Osteocyte (in vitro differentiated cells): Measurements from ENCODE around the gene TNFRSF18. TPM values are rescaled to one million over a fixed set of nuclear protein-coding genes. Genes with fewer than 3 reads are reported as not detected.
A peak's percentile ranks its signal among the peaks of the same experiment; 100 is the strongest.

ENCODE experiments used
- DNase-seq: peaks from one replicate; pipeline ENCODE4 v3.0.0; 2021; ENCODE audit warnings: mixed read lengths; ENCODE audit not compliant: unreplicated experiment; ENCODE audit errors: extremely low spot score
- H3K27ac Mint-ChIP-seq: one replicate; pipeline ENCODE4 v1.8.0; 2021; ENCODE audit warnings: mild to moderate bottlenecking, mixed read lengths; ENCODE audit not compliant: unreplicated experiment
- H3K27me3 Mint-ChIP-seq: one replicate; pipeline ENCODE4 v1.8.0; 2021; ENCODE audit warnings: mixed read lengths; ENCODE audit not compliant: unreplicated experiment
- H3K36me3 Mint-ChIP-seq: one replicate; pipeline ENCODE4 v1.8.0; 2021; ENCODE audit warnings: mixed read lengths; ENCODE audit not compliant: unreplicated experiment
- H3K4me1 Mint-ChIP-seq: one replicate; pipeline ENCODE4 v1.8.0; 2021; ENCODE audit warnings: mixed read lengths; ENCODE audit not compliant: unreplicated experiment
- H3K4me3 Mint-ChIP-seq: one replicate; pipeline ENCODE4 v1.8.0; 2021; ENCODE audit warnings: mild to moderate bottlenecking, moderate library complexity, mixed read lengths; ENCODE audit not compliant: unreplicated experiment
- H3K9me3 Mint-ChIP-seq: one replicate; pipeline ENCODE4 v1.8.0; 2021; ENCODE audit warnings: mixed read lengths; ENCODE audit not compliant: unreplicated experiment
- microRNA-seq: library from miRNA; unstranded; fragments of <30 nt; microRNA quantifications from one replicate; pipeline ENCODE4 v1.1.0, GENCODE V29; 2020; ENCODE audit not compliant: unreplicated experiment
- total RNA-seq: library from RNA; stranded (reverse); gene quantifications from 2 replicates; pipeline ENCODE4 v1.2.1, GENCODE V29; 2021
- TF ChIP-seq, protein P1 (sequence below): fragments of 200-600 bp; sonication (generic); IDR thresholded peaks from 2 replicates; pipeline ENCODE4 v1.5.0; 2021; ENCODE audit warnings: antibody characterized with exemption, mild to moderate bottlenecking, moderate library complexity

TNFRSF18 gene
- total RNA-seq, 1 donor from 2014 or later, result not detected

DNA sequence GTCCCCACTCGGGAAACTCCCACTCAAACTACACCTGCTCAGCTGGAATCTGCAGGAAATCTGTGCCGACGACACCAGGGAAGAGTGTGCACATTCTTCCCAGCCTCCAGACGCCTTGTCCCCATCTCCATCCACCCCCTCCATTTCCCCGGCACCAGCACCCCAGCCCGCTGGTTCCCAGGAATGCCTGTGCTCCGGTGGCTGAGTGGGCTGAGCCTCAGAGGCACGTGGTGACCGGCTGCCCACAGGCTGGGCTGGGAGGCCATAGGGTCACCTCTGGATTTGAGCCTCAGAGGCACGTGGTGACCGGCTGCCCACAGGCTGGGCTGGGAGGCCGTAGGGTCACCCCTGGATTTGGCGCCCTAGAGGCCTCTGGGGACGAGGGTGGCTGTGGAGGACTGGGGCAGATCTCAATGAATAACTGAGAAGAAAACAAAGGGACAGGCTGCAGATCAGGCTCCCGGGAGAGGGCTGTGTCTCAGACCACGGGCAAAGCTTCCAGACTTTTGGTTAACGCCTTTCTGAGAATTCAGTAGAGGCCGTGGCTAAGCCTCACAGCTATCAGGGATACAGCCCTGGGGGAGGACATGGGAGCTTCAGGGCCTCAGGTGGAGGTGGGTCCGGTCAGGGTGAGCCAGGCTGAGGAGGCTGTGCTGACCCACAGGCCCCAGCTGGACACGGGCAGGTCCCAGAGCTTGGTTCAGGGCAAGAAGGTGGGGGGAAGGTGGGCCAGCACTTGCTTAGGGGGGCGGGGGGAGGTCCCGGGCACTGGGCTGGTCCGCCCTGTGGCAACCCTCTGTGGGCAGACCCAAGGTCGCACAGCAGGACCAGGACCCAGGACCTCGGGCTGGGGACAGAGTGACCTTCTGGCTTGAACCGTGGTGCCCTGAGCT lies 50.0 kb downstream of the TNFRSF18 start:
- Mint-ChIP-seq H3K27ac (no peak overlapping the region), H3K4me3 (no peak overlapping the region), H3K36me3 (no peaks in the 10 kb centered on the region), H3K4me1 (peaks cover 3% of the 10 kb centered on the region), H3K9me3 (peaks cover 12% of the 10 kb centered on the region), H3K27me3 (no peaks in the 10 kb centered on the region)
- TF ChIP-seq, protein P1, sequence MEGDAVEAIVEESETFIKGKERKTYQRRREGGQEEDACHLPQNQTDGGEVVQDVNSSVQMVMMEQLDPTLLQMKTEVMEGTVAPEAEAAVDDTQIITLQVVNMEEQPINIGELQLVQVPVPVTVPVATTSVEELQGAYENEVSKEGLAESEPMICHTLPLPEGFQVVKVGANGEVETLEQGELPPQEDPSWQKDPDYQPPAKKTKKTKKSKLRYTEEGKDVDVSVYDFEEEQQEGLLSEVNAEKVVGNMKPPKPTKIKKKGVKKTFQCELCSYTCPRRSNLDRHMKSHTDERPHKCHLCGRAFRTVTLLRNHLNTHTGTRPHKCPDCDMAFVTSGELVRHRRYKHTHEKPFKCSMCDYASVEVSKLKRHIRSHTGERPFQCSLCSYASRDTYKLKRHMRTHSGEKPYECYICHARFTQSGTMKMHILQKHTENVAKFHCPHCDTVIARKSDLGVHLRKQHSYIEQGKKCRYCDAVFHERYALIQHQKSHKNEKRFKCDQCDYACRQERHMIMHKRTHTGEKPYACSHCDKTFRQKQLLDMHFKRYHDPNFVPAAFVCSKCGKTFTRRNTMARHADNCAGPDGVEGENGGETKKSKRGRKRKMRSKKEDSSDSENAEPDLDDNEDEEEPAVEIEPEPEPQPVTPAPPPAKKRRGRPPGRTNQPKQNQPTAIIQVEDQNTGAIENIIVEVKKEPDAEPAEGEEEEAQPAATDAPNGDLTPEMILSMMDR, result no peak
- no peak for DNase-seq

DNA sequence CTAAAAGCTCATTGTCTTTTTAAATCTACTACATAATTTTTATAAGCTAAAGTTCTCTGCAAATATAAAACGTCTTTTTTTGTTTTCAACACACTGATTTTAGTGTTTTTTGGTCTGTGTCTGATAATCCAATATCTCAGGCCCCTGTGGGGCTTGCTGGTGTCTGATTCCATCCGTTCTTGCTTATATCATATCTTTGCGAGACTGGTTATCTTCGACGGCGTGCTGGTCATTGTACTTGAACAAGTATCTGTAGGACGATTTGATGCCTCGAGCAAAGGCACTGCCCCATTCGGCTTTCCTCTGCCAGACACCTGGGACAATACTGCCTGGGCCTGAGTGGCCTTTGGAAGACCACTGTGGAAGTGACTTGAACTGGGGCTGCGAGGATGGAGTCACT lies 51.1 kb downstream of the TNFRSF18 start:
- Mint-ChIP-seq H3K4me1 (peaks cover 3% of the 10 kb centered on the region), H3K9me3 (peaks cover 12% of the 10 kb centered on the region), H3K4me3 (no peak overlapping the region), H3K27ac (no peak overlapping the region), H3K36me3 (no peaks in the 10 kb centered on the region), H3K27me3 (no peaks in the 10 kb centered on the region)
- no peak for DNase-seq
- TF ChIP-seq, protein P1, result no peak

DNA sequence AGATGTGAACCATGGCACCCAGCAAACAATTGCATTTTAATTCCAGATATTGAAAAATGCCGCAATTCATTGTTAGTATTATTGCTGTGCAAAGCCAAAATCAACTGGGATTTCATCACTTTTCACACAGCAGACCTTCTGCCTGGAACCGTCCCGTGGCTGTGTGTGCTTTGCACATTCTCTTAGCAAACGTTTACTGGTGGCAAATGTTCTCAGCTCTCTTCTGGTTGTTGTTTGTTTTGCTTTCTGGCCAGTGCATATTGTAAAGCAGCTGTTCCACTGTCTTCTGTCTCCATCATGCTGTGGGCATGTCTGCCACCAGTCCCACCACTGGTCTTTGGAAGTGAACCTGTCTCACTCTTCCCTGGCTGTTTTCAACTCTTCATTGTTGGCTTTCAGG lies 52.5 kb downstream of the TNFRSF18 start:
- no peaks in the 10 kb centered on the region for H3K27me3 Mint-ChIP-seq
- no peak overlapping the region for H3K27ac Mint-ChIP-seq
- peaks cover 12% of the 10 kb centered on the region for H3K9me3 Mint-ChIP-seq
- DNase-seq, result no peak
- no peaks in the 10 kb centered on the region for H3K36me3 Mint-ChIP-seq
- TF ChIP-seq, protein P1, result no peak
- peaks cover 3% of the 10 kb centered on the region for H3K4me1 Mint-ChIP-seq
- H3K4me3 Mint-ChIP-seq, result no peak overlapping the region

Small RNA genes within 50 kb of the gene (microRNA-seq; reads per million reads assigned to microRNA genes)
- gene MIR200A (4.9 reads per million), gene MIR200B (25.2 reads per million, percentile 33 among the genes with 10 or more reads in this experiment), gene MIR429 (11.0 reads per million, percentile 14 among the genes with 10 or more reads in this experiment)

Other genes with a start within 250 kb of the TNFRSF18 start
- 60.5 and 63.3 TPM in 2 replicates for gene NOC2L, start 247.3 kb downstream of the TNFRSF18 start, total RNA-seq
- gene KLHL17, start 246.0 kb downstream of the TNFRSF18 start, total RNA-seq, result 26.6 and 31.7 TPM in 2 replicates
- 0.21 TPM in 2 replicates for gene PLEKHN1, start 240.1 kb downstream of the TNFRSF18 start, total RNA-seq
- 0.13 TPM in 1 of 2 replicates, not detected in the other for gene PERM1, start 224.5 kb downstream of the TNFRSF18 start, total RNA-seq
- gene HES4, start 206.5 kb downstream of the TNFRSF18 start, total RNA-seq, result 75.0 and 79.2 TPM in 2 replicates
- 29.3 and 30.6 TPM in 2 replicates for gene ISG15, start 193.1 kb downstream of the TNFRSF18 start, total RNA-seq
- 175 and 191 TPM in 2 replicates for gene AGRN, start 186.5 kb downstream of the TNFRSF18 start, total RNA-seq
- not detected in 2 replicates for gene RNF223, start 132.3 kb downstream of the TNFRSF18 start, total RNA-seq
- 16.9 and 17.9 TPM in 2 replicates for gene C1orf159, start 90.5 kb downstream of the TNFRSF18 start, total RNA-seq
- not detected in 2 replicates for gene TTLL10, start 32.7 kb downstream of the TNFRSF18 start, total RNA-seq
- gene TNFRSF4, start 7.6 kb upstream of the TNFRSF18 start, total RNA-seq, result 0.19 TPM in 1 of 2 replicates, not detected in the other
- 196 and 200 TPM in 2 replicates for gene SDF4, start 25.4 kb upstream of the TNFRSF18 start, total RNA-seq
- gene B3GALT6, start 25.6 kb upstream of the TNFRSF18 start, total RNA-seq, result 38.6 and 39.8 TPM in 2 replicates
- 3.6 and 3.8 TPM in 2 replicates for gene C1QTNF12, start 40.1 kb upstream of the TNFRSF18 start, total RNA-seq
- gene UBE2J2, start 67.3 kb upstream of the TNFRSF18 start, total RNA-seq, result 58.2 and 65.1 TPM in 2 replicates
- gene SCNN1D, start 73.8 kb upstream of the TNFRSF18 start, total RNA-seq, result 6.2 and 11.0 TPM in 2 replicates
- 62.7 and 73.8 TPM in 2 replicates for gene ACAP3, start 101.3 kb upstream of the TNFRSF18 start, total RNA-seq
- 21.5 and 22.1 TPM in 2 replicates for gene PUSL1, start 102.0 kb upstream of the TNFRSF18 start, total RNA-seq
- gene INTS11, start 118.1 kb upstream of the TNFRSF18 start, total RNA-seq, result 101 and 106 TPM in 2 replicates
- gene CPTP, start 118.2 kb upstream of the TNFRSF18 start, total RNA-seq, result 23.5 and 24.7 TPM in 2 replicates
- gene TAS1R3, start 124.7 kb upstream of the TNFRSF18 start, total RNA-seq, result 0.57 and 0.97 TPM in 2 replicates
- gene DVL1, start 142.8 kb upstream of the TNFRSF18 start, total RNA-seq, result 92.9 and 95.7 TPM in 2 replicates
- 440 and 449 TPM in 2 replicates for gene MXRA8, start 152.0 kb upstream of the TNFRSF18 start, total RNA-seq
- gene AURKAIP1, start 168.6 kb upstream of the TNFRSF18 start, total RNA-seq, result 116 and 120 TPM in 2 replicates
- 262 and 272 TPM in 2 replicates for gene CCNL2, start 192.7 kb upstream of the TNFRSF18 start, total RNA-seq
- gene MRPL20, start 200.7 kb upstream of the TNFRSF18 start, total RNA-seq, result 82.1 and 86.9 TPM in 2 replicates
- gene ANKRD65, start 214.7 kb upstream of the TNFRSF18 start, total RNA-seq, result 0.21 and 0.24 TPM in 2 replicates
- gene VWA1, start 229.1 kb upstream of the TNFRSF18 start, total RNA-seq, result 15.6 and 17.5 TPM in 2 replicates
- gene ATAD3C, start 243.1 kb upstream of the TNFRSF18 start, total RNA-seq, result 0.27 and 0.44 TPM in 2 replicates